Measurements from ENCODE around the gene CCR2. TPM values are rescaled to one million over a fixed set of nuclear protein-coding genes. Genes with fewer than 3 reads are reported as not detected.
"Not testable (repeated sequence)": the region's sequence is repeated elsewhere in the genome, so short reads cannot be mapped to it uniquely, and the experiment has no call there.

Gene CCR2
- polyA plus RNA-seq, 4 donors, result 0.87 to 1.4 (median 1.3) TPM; not detected in 1

- Histone ChIP-seq H3K27ac (ENCODE audit: low read depth in 1 of 3, low read length in 2 of 3) (no peak overlapping the region), H3K4me3 (ENCODE audit: low read depth in 1 of 3, low read length in 3 of 3) (no peak overlapping the region), H3K9me3 (ENCODE audit: control insufficient read depth in 2 of 2, insufficient read depth in 1 of 2, low read depth in 1 of 2, low read length in 1 of 2) (peaks cover 0 to 7% of the 10 kb centered on the region in 2 donors), H3K27me3 (ENCODE audit: control insufficient read depth in 3 of 3, insufficient read depth in 3 of 3, low read length in 3 of 3) (peaks cover 0 to 3% (median 0%) of the 10 kb centered on the region in 3 donors), H3K36me3 (ENCODE audit: control insufficient read depth in 3 of 3, insufficient read depth in 2 of 3, low read depth in 1 of 3, low read length in 3 of 3) (no peaks in the 10 kb centered on the region), H3K4me1 (ENCODE audit: control insufficient read depth in 3 of 3, insufficient read depth in 2 of 3, low read depth in 1 of 3, low read length in 2 of 3) (no peaks in the 10 kb centered on the region)
- no peak for DNase-seq
- no peak for FAIRE-seq
- 59 to 84% (median 69%) methylated on average over 1 of the region's 1 CpG for WGBS, 3 donors
Measured at GRCh38 chr3:46325645-46326300, 28.1 kb upstream of the CCR2 start.

GRCh38 chr3:46330676-46331075 is 23.2 kb upstream of the CCR2 start:
- H3K4me1 ChIP-seq (ENCODE audit: control insufficient read depth in 3 of 3, insufficient read depth in 2 of 3, low read depth in 1 of 3, low read length in 2 of 3); H3K27me3 ChIP-seq (ENCODE audit: control insufficient read depth in 3 of 3, insufficient read depth in 3 of 3, low read length in 3 of 3); H3K27ac ChIP-seq (ENCODE audit: low read depth in 1 of 3, low read length in 2 of 3); H3K4me3 ChIP-seq (ENCODE audit: low read depth in 1 of 3, low read length in 3 of 3); H3K36me3 ChIP-seq (ENCODE audit: control insufficient read depth in 3 of 3, insufficient read depth in 2 of 3, low read depth in 1 of 3, low read length in 3 of 3); DNase-seq; FAIRE-seq; H3K9me3 ChIP-seq (ENCODE audit: control insufficient read depth in 2 of 2, insufficient read depth in 1 of 2, low read depth in 1 of 2, low read length in 1 of 2): not testable (repeated sequence)
- 88 to 100% (median 91%) methylated on average over 3 of the region's 3 CpGs for WGBS, 3 donors

DNA sequence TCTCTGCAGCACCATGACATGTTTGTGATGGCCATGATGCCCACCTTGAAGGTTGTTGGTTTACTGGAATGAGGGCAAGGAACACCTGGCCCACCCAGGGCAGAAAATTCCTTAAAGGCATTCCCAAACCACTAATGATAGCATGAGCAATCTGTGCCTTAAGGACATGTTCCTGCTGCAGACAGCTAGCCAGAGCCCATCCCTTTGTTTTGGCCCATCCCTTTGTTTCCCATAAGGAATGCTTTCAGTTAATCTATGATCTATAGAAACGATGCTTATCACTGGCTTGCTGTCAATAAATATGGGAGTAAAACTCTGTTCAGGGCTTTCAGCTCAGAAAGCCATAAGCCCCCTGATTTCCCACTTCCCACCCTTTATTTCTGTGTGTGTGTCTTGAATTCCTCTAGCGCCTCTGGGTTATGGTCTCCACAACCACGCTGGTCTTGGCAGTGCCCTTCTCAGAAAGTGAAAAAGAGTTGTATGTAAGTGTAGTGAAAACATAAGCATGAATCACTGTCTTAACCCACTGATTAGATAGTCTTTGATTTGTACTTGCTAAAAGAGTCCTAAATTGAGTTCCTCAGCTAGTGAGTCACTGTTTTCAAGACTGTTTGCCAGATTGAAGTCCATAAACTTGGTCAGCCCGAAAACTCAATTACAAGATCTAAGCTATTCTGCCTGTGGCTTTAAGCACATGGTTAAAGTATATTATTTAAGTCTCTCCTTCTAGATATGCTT is 19.0 kb upstream of the CCR2 start:
- no peaks in the 10 kb centered on the region for H3K27me3 ChIP-seq (ENCODE audit: control insufficient read depth in 3 of 3, insufficient read depth in 3 of 3, low read length in 3 of 3)
- 24 to 41% (median 40%) methylated on average over 4 of the region's 4 CpGs for WGBS, 3 donors
- peak; percentile 5 for FAIRE-seq
- peaks cover 5 to 19% of the 10 kb centered on the region in 2 donors for H3K9me3 ChIP-seq (ENCODE audit: control insufficient read depth in 2 of 2, insufficient read depth in 1 of 2, low read depth in 1 of 2, low read length in 1 of 2)
- H3K4me1 ChIP-seq (ENCODE audit: control insufficient read depth in 3 of 3, insufficient read depth in 2 of 3, low read depth in 1 of 3, low read length in 2 of 3), result peaks cover 0 to 4% (median 0%) of the 10 kb centered on the region in 3 donors
- peak; percentile 29 to 51 for DNase-seq
- H3K36me3 ChIP-seq (ENCODE audit: control insufficient read depth in 3 of 3, insufficient read depth in 2 of 3, low read depth in 1 of 3, low read length in 3 of 3), result no peaks in the 10 kb centered on the region
- H3K27ac ChIP-seq (ENCODE audit: low read depth in 1 of 3, low read length in 2 of 3), result peak overlapping the region in 1 of 3 donors; percentile 30
- no peak overlapping the region for H3K4me3 ChIP-seq (ENCODE audit: low read depth in 1 of 3, low read length in 3 of 3)

- peaks cover 0 to 4% (median 0%) of the 10 kb centered on the region in 3 donors for H3K4me1 ChIP-seq (ENCODE audit: control insufficient read depth in 3 of 3, insufficient read depth in 2 of 3, low read depth in 1 of 3, low read length in 2 of 3)
- peak in 1 of 2 donors; percentile 41 for DNase-seq
- H3K27ac ChIP-seq (ENCODE audit: low read depth in 1 of 3, low read length in 2 of 3), result peak overlapping the region in 1 of 3 donors; percentile 9
- no peaks in the 10 kb centered on the region for H3K27me3 ChIP-seq (ENCODE audit: control insufficient read depth in 3 of 3, insufficient read depth in 3 of 3, low read length in 3 of 3)
- no peak for FAIRE-seq
- 16 to 52% (median 28%) methylated on average over 3 of the region's 3 CpGs for WGBS, 3 donors
- no peaks in the 10 kb centered on the region for H3K36me3 ChIP-seq (ENCODE audit: control insufficient read depth in 3 of 3, insufficient read depth in 2 of 3, low read depth in 1 of 3, low read length in 3 of 3)
- no peak overlapping the region for H3K4me3 ChIP-seq (ENCODE audit: low read depth in 1 of 3, low read length in 3 of 3)
- H3K9me3 ChIP-seq (ENCODE audit: control insufficient read depth in 2 of 2, insufficient read depth in 1 of 2, low read depth in 1 of 2, low read length in 1 of 2), result peaks cover 5 to 24% of the 10 kb centered on the region in 2 donors
Measured at GRCh38 chr3:46335541-46335940, 18.4 kb upstream of the CCR2 start.

DNA sequence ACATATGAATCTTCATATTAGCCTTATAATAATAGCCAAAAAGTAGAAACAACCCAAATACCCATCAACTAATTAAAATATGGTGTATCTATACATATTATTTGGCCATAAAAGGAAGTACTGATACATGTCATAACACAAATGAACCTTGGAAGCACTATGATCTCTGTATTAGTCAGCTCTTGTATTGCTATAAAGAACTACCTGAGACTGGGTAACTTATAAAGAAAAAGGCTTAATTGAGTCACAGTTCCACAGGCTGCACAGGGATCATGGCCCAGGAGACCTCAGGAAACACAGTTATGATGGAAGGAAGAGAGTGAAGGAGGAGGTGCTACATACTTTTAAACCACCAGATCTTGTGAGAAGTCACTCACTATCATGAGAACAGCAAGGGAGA is 16.0 kb upstream of the CCR2 start:
- Histone ChIP-seq H3K9me3 (ENCODE audit: control insufficient read depth in 2 of 2, insufficient read depth in 1 of 2, low read depth in 1 of 2, low read length in 1 of 2) (peaks cover 5 to 24% of the 10 kb centered on the region in 2 donors), H3K4me3 (ENCODE audit: low read depth in 1 of 3, low read length in 3 of 3) (no peak overlapping the region), H3K27me3 (ENCODE audit: control insufficient read depth in 3 of 3, insufficient read depth in 3 of 3, low read length in 3 of 3) (no peaks in the 10 kb centered on the region), H3K27ac (ENCODE audit: low read depth in 1 of 3, low read length in 2 of 3) (no peak overlapping the region), H3K4me1 (ENCODE audit: control insufficient read depth in 3 of 3, insufficient read depth in 2 of 3, low read depth in 1 of 3, low read length in 2 of 3) (peaks cover 0 to 4% (median 0%) of the 10 kb centered on the region in 3 donors), H3K36me3 (ENCODE audit: control insufficient read depth in 3 of 3, insufficient read depth in 2 of 3, low read depth in 1 of 3, low read length in 3 of 3) (no peaks in the 10 kb centered on the region)
- DNase-seq, result no peak
- no peak for FAIRE-seq

DNA sequence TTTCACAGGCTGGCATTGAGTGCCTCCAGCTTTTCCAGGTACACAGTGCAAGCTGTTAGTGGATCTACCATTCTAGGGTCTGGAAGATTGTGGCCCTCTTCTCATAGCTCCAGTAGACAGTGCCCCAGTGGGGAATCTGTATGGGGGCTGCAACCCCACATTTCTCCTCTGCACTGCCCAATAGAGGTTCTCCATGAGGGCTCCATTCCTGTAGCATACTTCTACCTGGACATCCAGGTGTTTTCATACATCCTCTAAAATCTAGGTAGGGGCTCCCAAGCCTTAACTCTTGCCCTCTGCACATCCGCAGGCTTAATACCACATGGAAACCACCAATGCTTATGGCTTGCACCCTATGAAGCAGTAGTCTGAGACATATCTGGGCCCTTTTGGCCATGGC is 15.1 kb upstream of the CCR2 start:
- FAIRE-seq (no peak), DNase-seq (no peak)
- Histone ChIP-seq H3K36me3 (ENCODE audit: control insufficient read depth in 3 of 3, insufficient read depth in 2 of 3, low read depth in 1 of 3, low read length in 3 of 3) (no peaks in the 10 kb centered on the region), H3K27me3 (ENCODE audit: control insufficient read depth in 3 of 3, insufficient read depth in 3 of 3, low read length in 3 of 3) (no peaks in the 10 kb centered on the region), H3K4me1 (ENCODE audit: control insufficient read depth in 3 of 3, insufficient read depth in 2 of 3, low read depth in 1 of 3, low read length in 2 of 3) (peaks cover 0 to 4% (median 0%) of the 10 kb centered on the region in 3 donors), H3K27ac (ENCODE audit: low read depth in 1 of 3, low read length in 2 of 3) (no peak overlapping the region), H3K4me3 (ENCODE audit: low read depth in 1 of 3, low read length in 3 of 3) (no peak overlapping the region), H3K9me3 (ENCODE audit: control insufficient read depth in 2 of 2, insufficient read depth in 1 of 2, low read depth in 1 of 2, low read length in 1 of 2) (peaks cover 5 to 24% of the 10 kb centered on the region in 2 donors)
- 88 to 100% (median 96%) methylated on average over 1 of the region's 1 CpG for WGBS, 3 donors

DNA sequence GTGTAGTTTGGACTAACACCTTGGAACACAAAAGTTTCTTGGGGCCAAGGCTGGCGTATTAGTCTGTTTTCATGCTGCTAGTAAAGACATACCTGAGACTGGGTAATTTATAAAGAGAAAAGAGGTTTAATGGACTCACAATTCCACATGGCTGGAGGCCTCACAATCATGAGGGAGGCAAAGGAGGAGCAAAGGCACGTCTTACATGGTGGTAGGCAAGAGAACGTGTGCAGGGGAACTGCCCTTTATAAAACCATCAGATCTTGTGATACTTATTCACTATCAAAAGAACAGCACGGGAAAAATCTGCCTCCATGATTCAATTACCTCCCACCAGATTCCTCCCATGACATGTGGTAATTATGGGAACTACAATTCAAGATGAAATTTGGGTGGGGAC is 9.4 kb upstream of the CCR2 start:
- Histone ChIP-seq H3K27me3 (ENCODE audit: control insufficient read depth in 3 of 3, insufficient read depth in 3 of 3, low read length in 3 of 3) (peaks cover 0 to 3% (median 0%) of the 10 kb centered on the region in 3 donors), H3K9me3 (ENCODE audit: control insufficient read depth in 2 of 2, insufficient read depth in 1 of 2, low read depth in 1 of 2, low read length in 1 of 2) (peaks cover 0 to 12% of the 10 kb centered on the region in 2 donors), H3K4me3 (ENCODE audit: low read depth in 1 of 3, low read length in 3 of 3) (no peak overlapping the region), H3K27ac (ENCODE audit: low read depth in 1 of 3, low read length in 2 of 3) (no peak overlapping the region), H3K4me1 (ENCODE audit: control insufficient read depth in 3 of 3, insufficient read depth in 2 of 3, low read depth in 1 of 3, low read length in 2 of 3) (no peaks in the 10 kb centered on the region), H3K36me3 (ENCODE audit: control insufficient read depth in 3 of 3, insufficient read depth in 2 of 3, low read depth in 1 of 3, low read length in 3 of 3) (no peaks in the 10 kb centered on the region)
- 80 to 85% (median 83%) methylated on average over 4 of the region's 4 CpGs for WGBS, 3 donors
- DNase-seq (no peak), FAIRE-seq (no peak)

GRCh38 chr3:46348823-46349482 is 5.0 kb upstream of the CCR2 start:
- no peak for DNase-seq
- Histone ChIP-seq H3K4me3 (ENCODE audit: low read depth in 1 of 3, low read length in 3 of 3) (no peak overlapping the region), H3K4me1 (ENCODE audit: control insufficient read depth in 3 of 3, insufficient read depth in 2 of 3, low read depth in 1 of 3, low read length in 2 of 3) (no peaks in the 10 kb centered on the region), H3K27ac (ENCODE audit: low read depth in 1 of 3, low read length in 2 of 3) (peak overlapping the region in 1 of 3 donors; percentile 70), H3K36me3 (ENCODE audit: control insufficient read depth in 3 of 3, insufficient read depth in 2 of 3, low read depth in 1 of 3, low read length in 3 of 3) (no peaks in the 10 kb centered on the region), H3K9me3 (ENCODE audit: control insufficient read depth in 2 of 2, insufficient read depth in 1 of 2, low read depth in 1 of 2, low read length in 1 of 2) (peaks cover 0 to 4% of the 10 kb centered on the region in 2 donors), H3K27me3 (ENCODE audit: control insufficient read depth in 3 of 3, insufficient read depth in 3 of 3, low read length in 3 of 3) (peaks cover 0 to 9% (median 0%) of the 10 kb centered on the region in 3 donors)
- 89 to 92% (median 89%) methylated on average over 3 of the region's 3 CpGs for whole genome bisulfite sequencing, 3 donors
- no peak for FAIRE-seq
